ENCODE data around the gene RPUSD4. TPM values are rescaled to one million over a fixed set of nuclear protein-coding genes. Genes with fewer than 3 reads are reported as not detected.

RPUSD4 gene
- total RNA-seq, 4 donors from 2014 or later: 11.1 to 20.3 (median 12.6) TPM

DNA sequence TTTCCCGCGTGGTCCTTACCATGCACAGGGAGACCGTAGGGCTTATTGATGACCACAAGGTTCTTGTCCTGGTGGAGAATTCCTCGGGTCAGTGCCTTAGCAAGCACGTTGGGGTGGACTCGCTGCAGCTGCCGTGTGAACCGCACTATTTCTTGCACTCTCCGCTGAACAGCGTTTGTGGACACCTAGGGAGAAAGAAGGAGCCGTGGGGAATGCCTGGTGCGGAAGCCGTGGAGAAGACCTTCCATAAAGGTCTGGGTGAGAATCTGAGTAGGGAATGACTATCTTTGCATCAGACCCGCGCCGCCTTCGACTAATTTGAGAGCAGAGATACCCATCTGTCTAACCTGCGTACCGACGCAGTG, 597 bp downstream of the RPUSD4 start:
- 3% methylated on average over 20 of the region's 20 CpGs; no CpG with 5 or more reads in 1 of the 2 donors for WGBS, 2 donors (ENCODE audit: low coverage in 1 of 2)
- Histone ChIP-seq H3K36me3 (peaks cover 0 to 15% (median 3%) of the 10 kb centered on the region in 4 donors), H3K27ac (peak overlapping the region; percentile 83 to 88 (median 84)), H3K9me3 (no peaks in the 10 kb centered on the region), H3K4me3 (peak overlapping the region; percentile 71 to 92 (median 80)), H3K27me3 (no peaks in the 10 kb centered on the region), H3K4me1 (peaks cover 0 to 39% (median 25%) of the 10 kb centered on the region in 4 donors)
- DNase-seq: no peak
- in situ Hi-C loops (cut with MboI; ENCODE audit: low pct_ligation_motif_present in 1 of 4, low pct_unique_long_range_greater_than_20kb in 1 of 4, low sequenced_read_pairs in 3 of 4): loop anchor here in 2 of 4 donors (25.0 kb wide), 2 partner anchors 599 to 624 kb away; partner anchors contain the start of gene STT3A (in 1 of the 2)
- TF ChIP-seq POLR2A (IDR thresholded peaks at IDR 0.05) (no peak), EP300 (IDR thresholded peaks at IDR 0.05; ENCODE audit: low read depth) (no peak), POLR2AphosphoS5 (IDR thresholded peaks at IDR 0.05) (no peak)
- TF ChIP-seq, protein P1, sequence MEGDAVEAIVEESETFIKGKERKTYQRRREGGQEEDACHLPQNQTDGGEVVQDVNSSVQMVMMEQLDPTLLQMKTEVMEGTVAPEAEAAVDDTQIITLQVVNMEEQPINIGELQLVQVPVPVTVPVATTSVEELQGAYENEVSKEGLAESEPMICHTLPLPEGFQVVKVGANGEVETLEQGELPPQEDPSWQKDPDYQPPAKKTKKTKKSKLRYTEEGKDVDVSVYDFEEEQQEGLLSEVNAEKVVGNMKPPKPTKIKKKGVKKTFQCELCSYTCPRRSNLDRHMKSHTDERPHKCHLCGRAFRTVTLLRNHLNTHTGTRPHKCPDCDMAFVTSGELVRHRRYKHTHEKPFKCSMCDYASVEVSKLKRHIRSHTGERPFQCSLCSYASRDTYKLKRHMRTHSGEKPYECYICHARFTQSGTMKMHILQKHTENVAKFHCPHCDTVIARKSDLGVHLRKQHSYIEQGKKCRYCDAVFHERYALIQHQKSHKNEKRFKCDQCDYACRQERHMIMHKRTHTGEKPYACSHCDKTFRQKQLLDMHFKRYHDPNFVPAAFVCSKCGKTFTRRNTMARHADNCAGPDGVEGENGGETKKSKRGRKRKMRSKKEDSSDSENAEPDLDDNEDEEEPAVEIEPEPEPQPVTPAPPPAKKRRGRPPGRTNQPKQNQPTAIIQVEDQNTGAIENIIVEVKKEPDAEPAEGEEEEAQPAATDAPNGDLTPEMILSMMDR (IDR thresholded peaks at IDR 0.05): no peak
- intact Hi-C loops (cut with DNase I; ENCODE audit: low total_unique reads): no loop called here

GRCh38 chr11:126207896-126208295, 3.6 kb downstream of the RPUSD4 start:
- no peak for DNase-seq
- Histone ChIP-seq H3K4me1 (peaks cover 0 to 19% (median 10%) of the 10 kb centered on the region in 4 donors), H3K27ac (no peak overlapping the region), H3K9me3 (no peaks in the 10 kb centered on the region), H3K36me3 (peaks cover 0 to 44% (median 18%) of the 10 kb centered on the region in 4 donors), H3K4me3 (no peak overlapping the region), H3K27me3 (no peaks in the 10 kb centered on the region)
- in situ Hi-C loops (cut with MboI; ENCODE audit: low pct_ligation_motif_present in 1 of 4, low pct_unique_long_range_greater_than_20kb in 1 of 4, low sequenced_read_pairs in 3 of 4) (loop anchor here in 2 of 4 donors (25.0 kb wide), 2 partner anchors 596 to 621 kb away; partner anchors contain the start of gene STT3A (in 1 of the 2)), intact Hi-C loops (cut with DNase I; ENCODE audit: low total_unique reads) (no loop called here)
- 68 to 95% methylated on average over 2 of the region's 2 CpGs for WGBS, 2 donors (ENCODE audit: low coverage in 1 of 2)
- TF ChIP-seq POLR2AphosphoS5 (IDR thresholded peaks at IDR 0.05) (no peak), EP300 (IDR thresholded peaks at IDR 0.05; ENCODE audit: low read depth) (no peak), POLR2A (IDR thresholded peaks at IDR 0.05) (no peak)
- TF ChIP-seq, protein P1 (IDR thresholded peaks at IDR 0.05): no peak

DNA sequence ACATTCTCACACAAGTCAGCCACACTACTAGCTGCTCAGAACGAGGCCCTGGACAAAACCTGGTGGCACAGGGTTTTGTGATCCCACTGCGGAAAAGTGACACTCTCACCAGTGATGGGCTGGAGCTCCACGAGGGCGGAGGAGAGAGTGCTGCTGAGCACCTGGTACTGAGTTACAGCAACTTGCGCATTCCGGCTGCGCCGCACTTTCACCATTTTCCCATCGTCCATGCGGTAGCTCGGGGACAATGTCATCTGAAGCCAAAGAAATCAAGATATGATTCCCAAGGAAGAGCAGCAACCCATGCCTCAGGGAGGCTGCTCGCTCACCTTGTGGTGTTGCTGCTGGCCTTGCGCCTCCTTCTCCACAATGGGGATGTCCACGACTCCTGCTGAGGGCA, 6.1 kb downstream of the RPUSD4 start:
- TF ChIP-seq POLR2AphosphoS5 (IDR thresholded peaks at IDR 0.05): no peak
- TF ChIP-seq, protein P1 (IDR thresholded peaks at IDR 0.05): no peak
- TF ChIP-seq POLR2A (IDR thresholded peaks at IDR 0.05): no peak
- TF ChIP-seq EP300 (IDR thresholded peaks at IDR 0.05; ENCODE audit: low read depth): no peak
- intact Hi-C loops (cut with DNase I; ENCODE audit: low total_unique reads) (no loop called here), in situ Hi-C loops (cut with MboI; ENCODE audit: low pct_ligation_motif_present in 1 of 4, low pct_unique_long_range_greater_than_20kb in 1 of 4, low sequenced_read_pairs in 3 of 4) (loop anchor here in 2 of 4 donors (25.0 kb wide), 2 partner anchors 593 to 618 kb away; partner anchors contain the start of gene STT3A (in 1 of the 2))
- Histone ChIP-seq H3K27me3 (no peaks in the 10 kb centered on the region), H3K4me3 (no peak overlapping the region), H3K27ac (no peak overlapping the region), H3K4me1 (peaks cover 0 to 3% (median under 1%) of the 10 kb centered on the region in 4 donors), H3K36me3 (peaks cover 0 to 59% (median 28%) of the 10 kb centered on the region in 4 donors), H3K9me3 (no peaks in the 10 kb centered on the region)
- no peak for DNase-seq
- WGBS, 2 donors (ENCODE audit: low coverage in 1 of 2): 99% methylated on average over 14 of the region's 14 CpGs; no CpG with 5 or more reads in 1 of the 2 donors

- 89 to 96% methylated on average over 5 to 8 of the region's 8 CpGs for WGBS, 2 donors (ENCODE audit: low coverage in 1 of 2)
These were observed 8.6 kb downstream of the RPUSD4 start for GRCh38 chr11:126202646-126203359.

More at GRCh38 chr11:126202646-126203359, 8.6 kb downstream of the RPUSD4 start:
- intact Hi-C loops (cut with DNase I; ENCODE audit: low total_unique reads) (no loop called here), in situ Hi-C loops (cut with MboI; ENCODE audit: low pct_ligation_motif_present in 1 of 4, low pct_unique_long_range_greater_than_20kb in 1 of 4, low sequenced_read_pairs in 3 of 4) (loop anchor here in 3 of 4 donors (5.0 to 25.0 kb wide), 3 partner anchors 281 to 616 kb away; partner anchors contain the start of gene STT3A (in 1 of the 3))
- H3K27me3 ChIP-seq: no peaks in the 10 kb centered on the region
- H3K4me3 ChIP-seq: no peak overlapping the region
- TF ChIP-seq EP300 (IDR thresholded peaks at IDR 0.05; ENCODE audit: low read depth): no peak
- DNase-seq: no peak
- H3K36me3 ChIP-seq: peaks cover 0 to 69% (median 25%) of the 10 kb centered on the region in 4 donors
- H3K4me1 ChIP-seq: no peaks in the 10 kb centered on the region
- H3K27ac ChIP-seq: no peak overlapping the region
- no peaks in the 10 kb centered on the region for H3K9me3 ChIP-seq

All from transverse colon (tissue), 4 donors.